ENCODE measurements around the gene COL18A1.

Gene COL18A1

DNA sequence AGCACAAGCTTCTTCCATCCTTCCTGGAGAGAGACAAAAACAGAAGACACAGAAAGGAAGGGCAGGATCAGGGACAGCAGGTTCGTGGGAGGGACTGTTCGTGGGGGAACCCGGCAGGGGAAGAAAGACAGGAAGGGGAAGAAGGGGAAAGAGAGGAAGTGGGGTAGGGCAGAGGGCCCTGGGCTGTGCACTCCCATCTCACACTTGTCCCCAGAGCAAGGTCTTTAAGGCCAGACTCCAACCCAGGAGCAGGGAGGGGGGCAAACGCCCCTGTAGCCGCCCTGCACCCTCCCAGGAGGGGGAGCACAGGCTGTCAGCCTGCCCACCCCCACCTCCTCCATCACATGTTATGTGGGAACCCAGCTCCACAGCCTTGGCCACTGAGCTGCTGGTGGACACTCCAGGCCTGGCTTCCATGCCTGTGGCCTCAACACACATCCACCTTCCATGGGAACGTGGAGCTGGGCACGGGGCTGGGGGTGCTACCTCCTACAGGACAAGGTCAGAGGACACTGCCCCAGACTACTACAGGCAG lies 127.9 kb downstream of the COL18A1 start:
- TF ChIP-seq POLR2A (IDR thresholded peaks at IDR 0.05; ENCODE audit: low read depth, low read length), result no peak
- FAIRE-seq (no peak), DNase-seq (ENCODE audit: insufficient read length, low spot score) (no peak)

GRCh38 chr21:45533361-45533845 lies 128.4 kb downstream of the COL18A1 start:
- FAIRE-seq (no peak), DNase-seq (ENCODE audit: insufficient read length, low spot score) (no peak)
- TF ChIP-seq POLR2A (IDR thresholded peaks at IDR 0.05; ENCODE audit: low read depth, low read length), result no peak

DNA sequence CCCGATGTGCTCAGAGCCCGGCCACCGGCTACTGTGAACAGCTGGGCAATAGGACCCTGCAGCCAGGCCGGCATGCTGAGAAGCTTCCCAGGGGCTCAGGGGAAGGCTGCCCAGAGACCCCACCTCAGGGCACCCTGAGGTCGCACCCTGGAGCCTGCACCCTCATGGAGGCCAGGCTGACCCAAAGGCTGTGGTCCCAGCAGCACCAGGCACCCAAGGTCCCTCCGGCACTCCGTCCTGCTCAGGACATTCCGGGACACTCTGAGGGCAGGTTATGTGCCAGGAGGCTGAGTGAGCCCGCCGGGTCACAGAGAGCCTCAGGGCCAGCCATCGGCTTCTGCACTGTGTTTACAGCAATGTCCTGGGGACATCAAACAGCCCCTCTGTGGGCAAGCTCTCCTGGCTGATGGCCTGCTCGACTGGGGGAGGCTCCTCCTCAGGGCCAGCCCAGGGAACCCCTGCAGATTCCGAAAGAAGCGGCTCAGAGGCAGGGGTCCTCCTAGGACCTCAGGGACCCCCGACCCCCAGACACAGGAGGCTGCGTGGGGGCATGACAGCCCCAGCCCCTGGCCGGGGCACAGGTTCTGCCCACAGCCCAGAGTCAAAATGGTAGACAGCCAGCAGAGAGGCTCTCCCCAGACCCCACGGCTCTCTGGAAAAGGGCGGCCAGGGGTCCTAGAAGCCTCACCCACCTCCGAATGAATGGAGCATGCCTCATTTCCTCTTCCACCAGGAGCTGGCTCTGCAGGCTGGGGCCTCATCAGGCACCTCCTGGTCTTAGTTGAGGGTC lies 129.1 kb downstream of the COL18A1 start:
- DNase-seq (ENCODE audit: insufficient read length, low spot score), result no peak
- FAIRE-seq, result no peak
- TF ChIP-seq POLR2A (IDR thresholded peaks at IDR 0.05; ENCODE audit: low read depth, low read length), result no peak

DNA sequence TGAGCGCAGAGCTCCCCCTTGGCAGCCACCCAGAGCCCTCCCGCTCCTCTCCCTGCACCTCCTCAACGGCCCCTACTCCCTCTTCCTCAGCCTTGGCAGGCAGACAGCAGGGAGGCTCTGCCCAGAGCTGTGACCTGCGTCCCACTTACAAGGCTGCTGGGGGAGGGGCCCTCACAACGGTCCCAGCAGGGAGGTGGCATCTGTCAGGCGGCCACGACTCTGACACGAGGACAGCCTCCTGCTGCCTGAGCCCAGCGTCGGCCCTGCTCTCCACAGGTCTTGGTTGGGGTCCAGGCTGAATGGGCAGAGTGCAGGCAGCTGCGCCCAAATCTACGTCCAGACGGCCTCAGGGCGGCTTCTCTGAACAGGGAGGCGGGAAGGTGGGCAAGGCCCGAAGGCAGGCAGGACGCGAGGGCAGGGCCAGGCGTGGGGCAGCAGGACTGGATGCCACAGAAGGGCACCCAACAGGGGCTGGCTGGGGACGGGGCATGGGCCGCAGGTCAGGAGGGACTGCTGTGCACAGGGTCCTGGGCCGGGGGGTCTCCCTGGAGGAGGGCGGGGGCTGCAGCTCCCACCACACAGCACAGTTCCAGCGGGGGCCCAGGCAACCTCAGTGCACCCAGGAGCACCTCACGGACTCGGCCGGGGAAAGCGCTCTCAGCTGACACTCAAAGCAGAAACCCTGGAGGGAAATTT lies 129.8 kb downstream of the COL18A1 start:
- FAIRE-seq, result no peak
- TF ChIP-seq POLR2A (IDR thresholded peaks at IDR 0.05; ENCODE audit: low read depth, low read length), result no peak
- DNase-seq (ENCODE audit: insufficient read length, low spot score), result no peak

- FAIRE-seq, result no peak
- no peak for TF ChIP-seq POLR2A (IDR thresholded peaks at IDR 0.05; ENCODE audit: low read depth, low read length)
- no peak for DNase-seq (ENCODE audit: insufficient read length, low spot score)
Measured at GRCh38 chr21:45535341-45536081, 130.5 kb downstream of the COL18A1 start.

GRCh38 chr21:45536301-45537081 lies 131.5 kb downstream of the COL18A1 start:
- DNase-seq (ENCODE audit: insufficient read length, low spot score) (no peak), FAIRE-seq (no peak)
- TF ChIP-seq POLR2A (IDR thresholded peaks at IDR 0.05; ENCODE audit: low read depth, low read length), result no peak

DNA sequence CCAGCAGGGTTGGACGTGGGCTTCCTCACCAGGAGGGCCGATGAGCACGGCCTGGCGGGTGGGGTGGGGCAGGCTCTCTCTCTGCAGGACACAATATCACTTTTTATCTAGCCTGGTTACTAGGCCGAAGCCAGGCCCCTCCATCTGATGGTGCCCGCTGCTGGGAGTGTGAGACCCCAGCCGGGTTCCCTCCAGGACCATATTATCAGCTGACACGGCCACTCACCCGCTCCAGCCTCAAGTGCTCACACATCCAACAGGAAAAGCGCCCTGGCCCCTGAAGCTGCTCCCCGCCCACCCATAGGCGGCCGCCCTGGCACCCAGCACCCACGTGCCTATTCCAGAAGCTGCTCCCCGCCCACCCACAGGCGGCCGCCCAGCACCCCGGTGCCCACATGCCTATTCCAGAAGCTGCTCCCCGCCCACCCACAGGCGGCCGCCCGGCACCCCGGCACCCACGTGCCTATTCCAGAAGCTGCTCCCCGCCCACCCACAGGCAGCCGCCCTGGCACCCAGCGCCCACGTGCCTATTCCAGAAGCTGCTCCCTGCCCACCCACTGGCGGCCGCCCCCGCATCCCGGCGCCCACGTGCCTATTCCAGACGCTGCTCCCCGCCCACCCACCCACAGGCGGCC lies 132.3 kb downstream of the COL18A1 start:
- no peak for FAIRE-seq
- TF ChIP-seq POLR2A (IDR thresholded peaks at IDR 0.05; ENCODE audit: low read depth, low read length), result no peak
- DNase-seq (ENCODE audit: insufficient read length, low spot score), result no peak

- FAIRE-seq, result no peak
Measured at GRCh38 chr21:45537746-45538291, 132.9 kb downstream of the COL18A1 start.

GRCh38 chr21:45538381-45539045 lies 133.5 kb downstream of the COL18A1 start:
- TF ChIP-seq POLR2A (IDR thresholded peaks at IDR 0.05; ENCODE audit: low read depth, low read length), result no peak
- DNase-seq (ENCODE audit: insufficient read length, low spot score) (no peak), FAIRE-seq (no peak)

More at GRCh38 chr21:45537746-45538291, 132.9 kb downstream of the COL18A1 start:
- no peak for TF ChIP-seq POLR2A (IDR thresholded peaks at IDR 0.05; ENCODE audit: low read depth, low read length)
- no peak for DNase-seq (ENCODE audit: insufficient read length, low spot score)

GRCh38 chr21:45539046-45539795 lies 134.3 kb downstream of the COL18A1 start:
- no peak for DNase-seq (ENCODE audit: insufficient read length, low spot score)
- no peak for TF ChIP-seq POLR2A (IDR thresholded peaks at IDR 0.05; ENCODE audit: low read depth, low read length)
- no peak for FAIRE-seq

DNA sequence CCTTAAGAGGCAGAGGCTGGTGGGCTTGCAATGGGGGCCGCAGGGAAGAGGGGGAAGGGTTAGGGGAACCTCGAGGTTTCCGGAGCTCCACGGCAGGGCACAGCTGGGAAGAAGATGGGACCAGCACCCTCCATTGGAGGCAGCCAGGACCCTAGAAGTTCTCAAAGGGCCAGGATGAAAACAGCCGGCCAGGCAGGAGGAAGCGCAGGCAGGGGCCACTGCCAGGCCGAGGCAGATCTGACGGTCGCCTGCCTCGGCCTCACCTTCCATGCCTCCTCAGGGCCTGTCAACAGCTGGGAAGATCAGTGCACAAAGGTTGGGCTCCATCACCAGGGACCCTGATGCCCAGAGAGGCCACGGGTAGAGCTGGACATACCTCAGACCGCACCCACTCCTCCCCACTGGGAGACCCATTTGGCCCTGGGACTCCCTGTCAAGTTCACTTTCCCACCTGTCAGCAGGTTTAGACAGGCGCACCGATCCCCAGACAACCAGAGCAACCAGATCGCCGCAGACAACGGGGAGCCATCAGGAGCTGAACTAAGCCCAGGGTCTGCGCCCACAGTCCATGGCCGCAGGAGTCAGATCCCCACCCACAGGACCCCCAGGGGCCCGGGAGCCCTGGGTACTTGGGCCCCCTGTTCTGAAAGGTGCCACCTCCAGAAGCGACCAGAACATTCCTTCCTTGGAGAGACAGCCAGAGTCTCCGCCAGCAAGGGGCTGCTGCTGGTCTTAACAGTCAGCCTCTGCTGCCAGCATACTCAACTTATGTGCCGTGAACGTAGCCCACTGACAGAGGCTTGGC lies 135.0 kb downstream of the COL18A1 start:
- no peak for TF ChIP-seq POLR2A (IDR thresholded peaks at IDR 0.05; ENCODE audit: low read depth, low read length)
- no peak for FAIRE-seq

More for the DNA sequence above, 135.0 kb downstream of the COL18A1 start:
- DNase-seq (ENCODE audit: insufficient read length, low spot score), result no peak
